HG03457 (cell line): ENCODE measurements around the gene PTGDS.

Experiments used
- ATAC-seq: cut with Tn5 transposase; IDR thresholded peaks from one replicate; pipeline ENCODE4 v1.9.1; 2021; ENCODE audit warnings: moderate number of reproducible peaks; ENCODE audit not compliant: unreplicated experiment

Gene PTGDS

DNA sequence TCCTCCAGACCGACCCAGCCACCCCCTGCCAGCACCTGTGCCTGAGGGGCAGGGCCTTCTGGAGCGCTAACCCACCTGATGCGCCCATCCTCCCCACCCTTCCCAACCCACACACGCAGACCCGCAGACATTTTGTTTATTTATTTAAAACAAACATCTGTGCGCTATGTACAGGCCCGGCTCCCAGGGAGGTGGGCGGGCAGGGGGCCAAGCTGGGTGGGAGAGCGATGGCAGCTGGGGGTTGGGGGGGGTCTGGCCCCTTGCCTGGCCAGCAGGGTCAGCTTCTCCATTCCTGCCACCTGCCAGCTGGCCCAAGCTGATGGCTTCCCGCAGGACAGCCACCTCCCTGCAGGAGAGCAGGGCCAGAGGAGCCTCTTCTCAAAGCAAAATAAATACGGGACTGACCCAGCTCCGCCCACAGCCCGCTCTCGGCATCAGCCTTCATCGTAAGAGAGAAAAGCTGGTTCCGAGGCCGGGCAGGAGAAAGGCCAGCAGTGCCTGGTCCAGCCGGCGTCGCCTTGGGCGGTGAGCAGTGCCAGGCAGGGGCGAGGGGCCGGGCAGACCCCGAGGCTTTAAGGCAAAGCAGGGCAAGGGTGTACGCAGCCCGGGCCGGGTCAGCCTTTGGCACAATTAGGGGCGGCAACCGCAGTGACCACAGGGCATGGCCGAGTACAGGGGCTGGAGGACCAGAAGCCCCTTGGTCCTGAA, 30.0 kb downstream of the PTGDS start:
- no peak for ATAC-seq

DNA sequence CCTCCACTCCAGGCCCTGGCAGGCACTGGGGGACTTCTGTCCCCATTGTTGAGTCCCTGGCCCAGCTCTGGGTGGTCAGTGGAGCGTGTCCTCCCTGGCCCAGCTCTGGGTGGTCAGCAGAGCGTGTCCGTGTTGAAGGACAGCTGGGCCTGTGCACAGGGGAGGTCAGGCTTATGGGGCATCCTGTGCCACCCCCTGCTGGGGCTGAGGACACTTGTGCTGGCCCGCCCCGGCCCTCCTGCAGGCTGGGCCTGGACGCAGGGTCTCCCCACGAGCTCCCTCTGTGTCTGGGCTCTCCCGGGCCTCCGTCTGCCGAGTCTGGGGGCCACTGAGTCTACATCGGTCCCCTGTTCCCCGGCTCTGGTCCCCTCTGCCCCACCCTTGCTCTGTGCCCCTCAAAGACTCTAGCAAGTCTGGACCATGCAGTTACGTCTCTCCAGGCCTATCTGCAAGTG, 30.5 kb downstream of the PTGDS start:
- ATAC-seq: no peak

DNA sequence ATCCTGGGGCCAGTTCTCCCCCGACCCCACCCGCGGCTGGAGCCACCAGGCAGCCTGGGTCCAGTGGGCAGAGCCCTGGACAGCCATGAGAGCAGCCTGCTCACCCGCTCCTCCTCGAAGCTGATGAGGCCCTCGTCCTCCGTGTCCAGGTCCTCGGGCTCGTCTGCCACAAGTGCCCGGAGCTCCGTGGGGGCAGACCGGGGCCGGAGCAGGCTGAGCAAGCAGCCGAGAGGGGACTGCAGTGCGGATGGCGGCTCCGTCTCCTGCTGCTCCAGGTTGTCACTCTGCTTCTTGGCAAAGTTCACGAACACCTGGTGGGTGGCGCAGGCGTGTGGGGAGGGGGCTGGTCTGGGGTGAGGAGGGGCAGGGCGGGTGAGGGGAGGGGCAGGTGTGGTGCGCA, 31.0 kb downstream of the PTGDS start:
- ATAC-seq: no peak

DNA sequence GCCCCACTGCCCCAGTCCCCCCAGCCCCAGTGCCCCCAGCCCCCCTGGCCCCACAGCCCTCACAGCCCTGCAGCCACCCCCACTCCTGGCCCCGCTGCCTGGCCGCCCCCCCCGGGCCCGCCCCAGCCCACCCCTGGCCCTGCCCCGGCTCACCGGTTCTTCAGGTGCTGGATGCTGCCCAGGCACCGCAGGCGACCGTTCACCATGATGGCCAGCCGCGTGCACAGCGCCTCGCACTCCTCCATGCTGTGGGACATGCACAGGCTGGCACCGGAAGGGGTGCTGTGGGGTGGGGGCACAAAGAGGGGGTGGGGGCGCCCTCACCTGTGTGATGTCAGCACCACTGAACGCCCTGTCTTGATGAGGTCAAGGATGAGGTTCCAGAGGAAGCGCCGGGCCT, 31.9 kb downstream of the PTGDS start:
- no peak for ATAC-seq

DNA sequence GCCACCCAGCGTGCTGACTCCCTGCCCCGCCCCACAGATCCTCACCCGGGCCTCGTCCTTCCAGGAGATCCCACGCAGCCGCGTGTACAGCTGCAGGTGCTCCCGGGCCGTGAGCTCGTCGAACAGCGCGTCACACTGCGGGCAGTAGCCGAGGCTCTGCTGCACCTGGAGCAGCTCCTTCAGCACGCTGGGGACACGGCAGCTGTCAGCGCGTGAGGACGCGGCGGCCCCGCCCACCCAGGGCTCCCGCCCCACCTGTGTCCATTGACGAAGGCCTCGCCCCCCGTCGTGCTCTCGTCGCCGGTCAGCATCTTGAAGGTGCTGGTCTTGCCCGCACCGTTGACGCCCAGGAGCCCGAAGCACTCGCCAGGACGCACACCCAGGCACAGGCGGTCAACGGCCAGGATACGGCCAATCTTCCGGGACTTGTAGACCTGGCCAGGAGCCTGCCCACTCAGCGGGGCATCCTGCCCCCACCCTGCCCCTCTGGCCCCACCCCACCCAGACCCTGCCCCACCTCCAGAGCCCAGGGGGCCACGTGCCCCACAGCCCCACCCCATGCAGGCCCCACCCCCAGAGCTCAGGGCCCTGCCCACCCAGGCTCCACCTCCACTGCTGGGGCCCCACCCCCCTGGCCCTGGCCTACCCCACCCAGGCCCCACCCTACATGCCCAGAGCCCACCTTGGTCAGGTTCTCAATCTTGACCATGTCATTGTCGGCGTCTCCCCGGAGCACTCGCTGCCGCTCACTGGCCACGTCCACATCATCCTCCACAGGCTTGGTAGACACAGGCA, 32.8 kb downstream of the PTGDS start:
- no peak for ATAC-seq

- ATAC-seq: no peak
Measured at GRCh38 chr9:137011156-137011555, 33.9 kb downstream of the PTGDS start.

DNA sequence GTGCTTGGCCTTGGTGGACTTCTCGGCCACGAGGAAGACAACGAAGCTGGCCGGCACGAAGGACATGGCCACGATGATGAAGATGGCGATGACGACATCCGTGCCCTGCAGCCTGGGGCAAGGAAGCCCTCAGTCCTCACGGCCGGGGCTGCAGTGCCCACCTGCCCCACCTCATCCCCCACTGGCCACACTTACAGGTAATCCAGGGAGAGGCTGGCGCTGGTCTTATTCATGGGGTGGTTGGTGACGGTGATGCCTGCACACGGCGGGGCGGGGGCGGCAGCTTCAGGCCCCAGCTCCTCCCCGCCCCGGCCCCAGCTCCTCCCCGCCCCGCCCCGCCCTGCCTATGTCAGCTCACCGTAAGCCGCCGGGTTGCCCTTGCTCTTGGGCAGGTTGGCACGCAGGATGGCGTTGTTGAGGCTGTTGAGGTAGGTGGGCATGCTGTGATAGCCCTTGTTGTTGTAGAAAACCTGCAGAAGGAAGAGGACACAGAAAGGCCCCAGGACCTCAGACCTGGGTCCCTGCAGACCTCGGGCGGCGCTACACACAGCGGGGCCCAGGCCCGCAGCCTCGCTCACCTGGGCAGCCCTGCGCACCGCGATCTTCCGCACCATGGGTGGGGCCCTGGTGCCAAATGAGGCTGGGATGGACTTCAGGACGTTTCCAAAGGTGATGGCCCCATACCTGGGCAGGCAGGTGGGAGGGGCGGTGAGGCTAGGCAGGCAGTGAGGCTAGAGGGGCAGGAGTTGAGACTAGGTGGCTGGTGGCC, 34.8 kb downstream of the PTGDS start:
- ATAC-seq: no peak

GRCh38 chr9:137012694-137013570, 35.6 kb downstream of the PTGDS start:
- no peak for ATAC-seq

DNA sequence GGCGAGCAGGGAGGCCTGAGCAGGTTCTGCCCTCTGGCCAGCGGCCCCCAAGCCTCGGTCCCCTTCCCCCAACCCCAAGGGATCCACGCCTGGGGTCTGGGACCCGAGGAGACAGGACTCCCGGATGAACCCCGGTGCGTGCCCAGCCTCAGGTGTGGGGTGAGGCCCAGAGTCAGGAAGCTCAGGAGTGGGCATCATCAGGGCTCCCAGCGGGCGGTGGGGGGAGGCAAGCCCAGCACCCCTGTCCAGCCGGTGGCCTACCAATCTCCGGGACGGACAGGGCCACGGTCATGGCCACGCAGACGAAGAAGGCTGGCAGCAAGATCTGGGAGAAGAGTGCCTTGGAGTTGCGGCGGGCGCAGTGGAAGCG, 36.3 kb downstream of the PTGDS start:
- ATAC-seq: no peak

- no peak for ATAC-seq
Measured at GRCh38 chr9:137014166-137014565, 36.9 kb downstream of the PTGDS start.

DNA sequence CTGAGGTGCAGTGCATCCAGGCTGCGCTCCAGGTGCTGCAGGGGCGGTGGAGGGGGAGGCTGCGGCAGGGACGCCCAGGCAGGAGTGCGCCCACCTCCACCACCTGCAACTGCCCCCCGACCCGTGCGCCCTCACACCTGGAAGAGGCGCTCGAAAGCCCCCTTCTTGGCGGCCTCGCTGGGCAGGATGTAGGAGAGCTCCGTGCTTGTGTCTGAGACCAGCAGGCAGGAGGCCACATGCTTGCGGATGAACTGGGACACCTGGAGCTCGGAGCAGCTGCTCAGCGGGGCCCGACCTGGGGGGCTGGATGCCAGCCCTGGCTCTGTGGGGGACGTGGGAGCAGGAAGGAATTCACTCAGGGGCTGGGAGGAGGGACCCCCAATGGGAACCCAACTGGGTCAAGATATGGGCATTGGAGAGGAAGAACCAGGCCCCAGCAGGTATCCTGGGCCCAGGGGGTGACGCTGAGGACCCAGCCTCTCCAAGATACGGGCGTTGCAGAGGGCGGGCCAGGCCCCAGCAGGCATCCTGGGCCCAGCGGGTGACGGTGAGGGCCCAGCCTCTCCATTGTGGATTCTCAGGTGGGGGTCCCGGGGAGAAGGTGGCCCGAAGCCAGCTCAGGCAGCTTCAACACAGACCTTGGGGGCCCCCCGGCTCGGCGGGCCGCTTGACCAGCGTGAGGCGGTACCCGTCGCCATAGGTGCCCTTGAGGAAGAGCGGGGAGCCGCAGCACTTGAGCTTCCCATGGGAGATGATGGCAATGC, 37.7 kb downstream of the PTGDS start:
- ATAC-seq: no peak

DNA sequence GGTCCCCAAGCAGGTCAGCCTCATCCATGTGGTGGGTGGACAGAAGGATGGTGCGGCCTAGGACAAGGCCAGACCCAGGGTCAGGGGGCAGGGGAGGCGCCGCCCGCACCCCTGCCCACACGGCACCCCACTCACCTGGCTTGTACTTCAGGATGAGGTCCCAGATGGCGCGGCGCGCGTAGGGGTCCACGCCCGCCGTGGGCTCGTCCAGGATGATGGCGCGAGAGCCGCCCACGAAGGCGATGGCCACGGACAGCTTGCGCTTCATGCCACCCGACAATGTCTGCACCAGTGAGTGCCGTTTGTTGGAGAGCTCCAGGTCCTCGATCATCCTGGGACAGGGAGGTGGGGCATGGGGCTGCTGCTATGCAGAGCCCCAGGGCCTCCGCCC, 38.2 kb downstream of the PTGDS start:
- no peak for ATAC-seq

DNA sequence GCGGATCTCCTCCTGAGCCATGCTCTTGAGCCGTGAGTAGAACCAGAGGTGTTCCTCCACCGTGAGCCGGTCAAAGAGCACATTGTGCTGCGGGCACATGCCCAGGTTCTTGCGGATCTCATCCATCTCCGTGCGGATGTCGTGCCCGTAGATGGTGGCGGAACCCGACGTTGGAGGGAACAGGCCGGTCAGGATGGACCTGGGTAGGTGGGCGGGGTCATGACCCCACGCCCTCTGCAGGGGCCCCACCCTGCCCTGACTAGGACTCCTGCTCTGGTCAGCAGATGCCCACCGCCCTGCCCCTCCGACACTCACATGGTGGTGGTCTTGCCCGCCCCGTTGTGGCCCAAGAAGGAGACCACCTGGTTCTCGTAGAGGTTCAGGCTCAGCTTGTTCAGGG, 38.7 kb downstream of the PTGDS start:
- ATAC-seq: no peak

DNA sequence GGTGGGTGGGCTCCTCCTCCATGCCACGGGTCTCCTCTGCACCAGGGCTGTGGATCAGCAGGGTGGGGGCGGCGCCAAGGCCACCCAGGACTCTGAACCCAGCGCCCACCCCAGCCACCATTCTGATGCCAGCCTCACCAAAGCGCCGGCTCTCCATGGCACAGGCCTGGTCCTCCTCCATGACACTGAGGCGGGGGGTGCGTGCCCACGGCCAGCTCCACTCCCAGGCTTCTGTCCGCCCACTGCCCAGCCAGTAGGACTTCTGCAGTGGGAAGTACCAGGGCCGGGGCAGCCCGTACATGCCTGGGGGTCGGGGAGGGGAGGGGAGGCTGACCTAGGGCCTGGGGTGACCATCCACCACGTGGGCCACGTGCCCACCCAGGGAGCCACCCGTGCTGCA, 39.1 kb downstream of the PTGDS start:
- no peak for ATAC-seq

DNA sequence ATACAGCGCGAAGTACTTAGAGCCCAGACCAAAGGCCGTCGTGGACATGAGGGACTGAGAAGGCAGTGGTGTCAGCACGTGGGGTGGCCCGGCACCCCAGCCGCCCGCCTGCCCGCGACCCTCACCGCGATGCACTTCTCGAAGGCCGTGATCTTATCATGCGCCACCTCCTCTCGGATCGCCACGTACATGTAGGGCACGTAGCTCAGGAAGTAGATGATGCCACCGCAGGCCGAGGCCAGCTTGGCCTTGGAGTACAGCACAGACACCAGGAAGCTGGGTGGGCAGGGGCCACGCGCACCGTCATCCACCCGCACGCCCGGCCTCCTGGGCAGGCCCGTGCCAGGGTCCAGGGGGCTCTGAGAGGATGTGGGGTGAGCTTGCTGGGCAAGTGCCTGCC, 39.8 kb downstream of the PTGDS start:
- ATAC-seq: no peak

DNA sequence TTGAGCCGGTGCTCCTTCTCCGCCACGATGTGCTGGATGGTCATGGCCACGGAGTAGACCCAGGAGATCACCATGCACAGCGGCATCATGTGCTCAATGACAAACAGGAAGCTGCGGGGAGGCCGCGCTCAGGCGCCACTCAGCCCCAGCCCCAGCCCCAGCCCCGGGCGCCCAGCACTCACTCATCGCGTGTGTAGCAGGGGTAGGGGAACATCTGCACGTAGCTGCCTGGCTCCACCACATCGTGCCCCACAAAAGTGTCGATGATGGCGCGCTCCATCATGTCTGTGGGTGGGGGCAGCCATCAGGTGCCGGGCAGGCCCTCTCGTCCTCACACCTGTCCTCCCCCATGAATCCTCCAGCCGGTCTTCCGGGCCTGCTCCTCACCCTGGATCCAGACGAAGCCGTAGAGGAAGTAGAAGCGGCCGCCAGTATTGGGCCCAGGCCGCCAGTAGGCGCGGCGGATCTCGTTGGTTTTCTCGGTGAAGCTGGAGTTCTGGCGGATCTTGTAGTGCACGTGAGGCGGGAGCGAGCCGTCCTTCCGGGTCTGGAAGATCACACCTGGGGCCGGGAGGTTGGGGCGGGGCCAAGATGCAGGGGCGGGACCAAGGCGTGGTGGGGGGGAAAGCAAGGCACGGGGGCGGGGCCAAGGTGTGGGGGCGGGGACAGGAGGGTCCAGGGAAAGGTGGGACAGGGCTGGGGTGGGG, 40.6 kb downstream of the PTGDS start:
- ATAC-seq: no peak

DNA sequence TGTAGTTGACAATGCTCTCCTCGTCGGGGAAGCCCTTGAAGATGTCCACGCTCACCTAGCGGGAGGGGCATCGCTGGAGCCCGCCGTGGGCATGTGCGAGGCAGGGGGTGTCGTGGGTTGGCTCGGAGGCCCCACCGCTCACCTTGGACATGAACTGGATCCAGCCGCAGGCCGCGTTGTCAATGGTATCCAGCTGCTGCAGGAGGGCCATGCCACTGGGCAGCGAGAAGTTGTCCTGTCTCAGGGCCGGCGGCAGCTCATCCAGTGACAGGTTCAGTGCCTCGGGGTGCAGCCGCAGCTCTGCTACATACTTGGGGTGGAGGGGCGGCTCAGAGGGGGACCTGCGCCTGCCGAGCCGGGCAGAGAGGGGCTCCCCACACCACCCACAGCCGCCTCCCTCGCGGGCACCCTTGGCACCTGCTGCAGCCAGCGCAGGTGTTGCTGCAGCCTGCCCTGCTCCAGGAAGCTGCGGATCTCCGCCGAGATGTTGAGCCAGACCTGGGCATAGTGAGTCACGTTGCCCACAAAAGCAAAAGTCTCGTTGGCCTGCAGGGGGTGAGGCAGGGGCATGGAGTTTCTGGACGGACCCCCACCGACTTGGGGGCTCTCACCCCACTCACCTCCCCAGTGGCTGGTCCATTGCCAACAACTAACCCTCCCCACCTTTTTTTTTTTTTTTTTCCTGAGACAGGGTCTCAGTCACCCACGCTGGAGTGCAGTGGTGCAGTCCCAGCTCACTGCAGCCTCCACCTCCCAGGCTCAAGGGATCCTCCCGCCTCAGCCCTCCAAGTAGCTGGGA, 41.7 kb downstream of the PTGDS start:
- no peak for ATAC-seq

DNA sequence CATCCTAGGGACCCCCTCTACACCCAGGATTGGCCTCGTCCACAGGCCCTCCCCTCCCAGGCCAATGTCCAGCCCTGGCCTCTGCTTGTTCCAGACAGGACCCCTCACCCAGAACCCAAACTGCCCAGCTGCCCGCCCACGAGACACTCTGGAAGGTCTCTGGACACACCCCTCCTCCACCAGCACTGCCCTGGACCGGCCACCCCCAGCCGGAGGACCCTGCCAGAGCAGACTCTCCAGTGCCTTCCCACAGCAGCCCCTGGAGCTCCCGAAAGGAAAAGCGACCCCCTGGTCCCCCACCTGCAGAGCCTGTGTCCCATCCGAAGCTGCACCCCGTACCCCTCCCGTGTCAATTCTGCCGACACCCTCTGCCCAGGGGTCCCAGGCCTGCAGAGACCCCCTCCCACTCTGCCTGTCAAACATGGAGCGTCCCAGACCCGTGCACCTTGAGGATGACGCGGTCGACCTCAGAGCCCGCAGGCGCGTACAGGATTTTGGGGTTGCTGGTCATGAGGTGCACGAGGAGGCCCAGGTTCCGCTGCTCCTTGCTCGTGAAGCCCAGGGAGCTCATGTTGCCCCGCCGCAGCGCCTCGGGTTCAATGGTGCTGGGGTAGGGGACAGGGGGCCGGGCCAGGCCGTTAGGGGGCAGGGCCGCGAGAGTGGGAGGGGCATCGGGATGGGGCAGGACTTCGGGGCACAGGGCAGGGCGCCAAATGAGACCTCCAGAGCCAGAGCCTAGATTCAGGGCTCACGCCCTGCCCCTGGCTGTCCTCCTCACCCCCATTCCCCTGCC, 42.8 kb downstream of the PTGDS start:
- ATAC-seq: no peak
